Activated effector memory CD4-positive, alpha-beta T cell treated with anti-CD3 and anti-CD28 coated beads, Interleukin-2, amount 50 U/mL, for 16 hours (primary cell): ENCODE data around the gene BRMS1.
"Not testable (repeated sequence)": the region's sequence is repeated elsewhere in the genome, so short reads cannot be mapped to it uniquely, and the experiment has no call there.

Experiments
- DNase-seq: peaks from one replicate; pipeline ENCODE4 v3.0.0-alpha.2; 2020

Gene BRMS1

GRCh38 chr11:66322732-66323427 is 22.0 kb downstream of the BRMS1 start:
- DNase-seq: no peak

GRCh38 chr11:66321606-66322005 is 23.3 kb downstream of the BRMS1 start:
- DNase-seq: no peak

- DNase-seq: not testable (repeated sequence)
Observed at GRCh38 chr11:66320748-66321147, 24.2 kb downstream of the BRMS1 start.

GRCh38 chr11:66320289-66320688 is 24.6 kb downstream of the BRMS1 start:
- not testable (repeated sequence) for DNase-seq

GRCh38 chr11:66318600-66318970 is 26.3 kb downstream of the BRMS1 start:
- no peak for DNase-seq

- DNase-seq: no peak
Observed at GRCh38 chr11:66317723-66318599, 26.9 kb downstream of the BRMS1 start.

GRCh38 chr11:66317322-66317722 is 27.6 kb downstream of the BRMS1 start:
- no peak for DNase-seq

GRCh38 chr11:66316849-66317251 is 28.1 kb downstream of the BRMS1 start, which contains the start of gene CD248:
Gene CD248, minus strand, starts transcription at chr11:66317044. Its CDS starts 17 bp downstream, at chr11:66317027.
- no peak for DNase-seq

GRCh38 chr11:66315921-66316811 is 28.7 kb downstream of the BRMS1 start:
- DNase-seq: no peak

- no peak for DNase-seq
Observed at GRCh38 chr11:66315498-66315885, 29.4 kb downstream of the BRMS1 start.

GRCh38 chr11:66314561-66315497 is 30.1 kb downstream of the BRMS1 start:
- DNase-seq: no peak

GRCh38 chr11:66314186-66314501 is 30.8 kb downstream of the BRMS1 start:
- no peak for DNase-seq

- DNase-seq: no peak
Observed at GRCh38 chr11:66313321-66314185, 31.4 kb downstream of the BRMS1 start.

- DNase-seq: peak; percentile 98
Observed at GRCh38 chr11:66312549-66313320, 32.2 kb downstream of the BRMS1 start.

- peak; percentile 99 for DNase-seq
Observed at GRCh38 chr11:66311965-66312548, 32.8 kb downstream of the BRMS1 start.

- DNase-seq: no peak
Observed at GRCh38 chr11:66311470-66311964, 33.4 kb downstream of the BRMS1 start.

- DNase-seq: not testable (repeated sequence)
Observed at GRCh38 chr11:66310803-66311440, 34.0 kb downstream of the BRMS1 start.

- no peak for DNase-seq
Observed at GRCh38 chr11:66310324-66310723, 34.6 kb downstream of the BRMS1 start.

GRCh38 chr11:66309475-66309874 is 35.4 kb downstream of the BRMS1 start:
- DNase-seq: no peak
